ENCODE data around the gene DPH7. TPM values are rescaled to one million over a fixed set of nuclear protein-coding genes. Genes with fewer than 3 reads are reported as not detected.

Gene DPH7
- total and polyA plus RNA-seq, 10 donors, result 31.7 to 80.5 (median 41.2) TPM

DNA sequence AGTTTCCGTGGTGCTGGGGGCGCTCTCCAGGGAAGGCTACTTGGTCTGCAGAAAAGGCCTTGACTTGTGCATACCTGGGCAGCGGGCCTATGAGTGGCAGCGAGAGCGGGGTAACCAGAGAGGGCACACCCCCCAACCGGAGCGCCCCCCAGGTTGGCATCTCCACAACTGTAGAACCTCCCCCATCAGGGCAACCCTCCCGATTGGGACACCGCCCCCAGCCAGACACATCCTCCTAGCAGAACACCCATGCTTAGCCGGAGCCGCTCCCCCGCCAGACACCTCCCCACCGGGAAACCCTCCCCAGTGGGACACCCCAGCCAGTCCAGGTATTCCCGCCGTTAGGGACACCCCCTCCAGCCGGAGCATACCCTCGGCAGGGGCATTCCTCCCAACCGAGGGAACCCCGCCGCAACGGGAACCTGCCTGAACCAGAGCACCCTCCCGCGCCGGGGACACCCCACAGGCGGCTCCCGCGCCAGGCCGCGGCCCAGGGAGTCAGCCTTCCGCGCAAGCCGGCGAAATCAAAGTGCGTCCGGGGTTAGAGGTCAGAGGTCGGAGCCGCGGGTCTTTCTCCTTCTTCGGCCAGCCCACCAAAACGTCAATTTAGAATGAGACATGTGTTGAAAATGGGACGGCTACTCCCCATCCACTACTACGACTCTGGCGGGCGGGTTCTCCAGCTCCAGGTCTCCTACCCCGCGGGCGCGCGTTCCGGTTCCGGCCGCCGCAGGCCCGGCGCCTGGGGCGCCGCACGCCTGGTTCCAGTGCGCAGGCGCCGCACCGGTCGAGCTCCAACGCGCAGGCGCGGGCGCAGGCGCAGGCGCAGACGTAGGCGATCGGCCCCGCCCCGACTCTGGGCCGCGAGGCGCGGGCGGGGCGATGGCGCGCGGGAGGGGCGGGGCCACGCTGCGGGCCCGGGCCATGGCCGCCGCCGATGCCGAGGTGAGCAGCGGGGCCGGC is 39.7 kb upstream of the DPH7 start, which contains the start of gene EHMT1:
Gene EHMT1, plus strand, starts transcription at position 901 of the 963 bp plus-strand sequence. Its CDS starts 24 bp downstream, at position 925.
- intact Hi-C loops (cut with DNase I; ENCODE audit: low total_unique reads), result no loop called here
- WGBS, 5 donors, result 0 to 2% (median 1%) methylated on average over 35 to 94 of the region's 94 CpGs
- Histone ChIP-seq H3K27me3 (replicated peaks in 1 of 7) (no peaks in the 10 kb centered on the region), H3K36me3 (peaks cover 0 to 47% (median 25%) of the 10 kb centered on the region in 6 donors), H3K27ac (peak within 1 kb of the TSS; percentile 87 to 94 (median 92)), H3K4me1 (peaks cover 29 to 72% (median 58%) of the 10 kb centered on the region in 6 donors), H3K9me3 (no peaks in the 10 kb centered on the region), H3K4me3 (peak within 1 kb of the TSS; percentile 78 to 98 (median 94))
- peak; percentile 96 for DNase-seq
- TF ChIP-seq POLR2AphosphoS5 (IDR thresholded peaks at IDR 0.05) (peak; percentile 82 to 90 (median 83)), POLR2A (IDR thresholded peaks at IDR 0.05) (peak in 2 of 3 donors; percentile 36 to 44)
- TF ChIP-seq, protein P1, sequence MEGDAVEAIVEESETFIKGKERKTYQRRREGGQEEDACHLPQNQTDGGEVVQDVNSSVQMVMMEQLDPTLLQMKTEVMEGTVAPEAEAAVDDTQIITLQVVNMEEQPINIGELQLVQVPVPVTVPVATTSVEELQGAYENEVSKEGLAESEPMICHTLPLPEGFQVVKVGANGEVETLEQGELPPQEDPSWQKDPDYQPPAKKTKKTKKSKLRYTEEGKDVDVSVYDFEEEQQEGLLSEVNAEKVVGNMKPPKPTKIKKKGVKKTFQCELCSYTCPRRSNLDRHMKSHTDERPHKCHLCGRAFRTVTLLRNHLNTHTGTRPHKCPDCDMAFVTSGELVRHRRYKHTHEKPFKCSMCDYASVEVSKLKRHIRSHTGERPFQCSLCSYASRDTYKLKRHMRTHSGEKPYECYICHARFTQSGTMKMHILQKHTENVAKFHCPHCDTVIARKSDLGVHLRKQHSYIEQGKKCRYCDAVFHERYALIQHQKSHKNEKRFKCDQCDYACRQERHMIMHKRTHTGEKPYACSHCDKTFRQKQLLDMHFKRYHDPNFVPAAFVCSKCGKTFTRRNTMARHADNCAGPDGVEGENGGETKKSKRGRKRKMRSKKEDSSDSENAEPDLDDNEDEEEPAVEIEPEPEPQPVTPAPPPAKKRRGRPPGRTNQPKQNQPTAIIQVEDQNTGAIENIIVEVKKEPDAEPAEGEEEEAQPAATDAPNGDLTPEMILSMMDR (IDR thresholded peaks at IDR 0.05 in 8 of 11, conservative IDR thresholded peaks at IDR 0.05 in 3 of 11), result peak in 1 of 11 experiments; percentile 7

DNA sequence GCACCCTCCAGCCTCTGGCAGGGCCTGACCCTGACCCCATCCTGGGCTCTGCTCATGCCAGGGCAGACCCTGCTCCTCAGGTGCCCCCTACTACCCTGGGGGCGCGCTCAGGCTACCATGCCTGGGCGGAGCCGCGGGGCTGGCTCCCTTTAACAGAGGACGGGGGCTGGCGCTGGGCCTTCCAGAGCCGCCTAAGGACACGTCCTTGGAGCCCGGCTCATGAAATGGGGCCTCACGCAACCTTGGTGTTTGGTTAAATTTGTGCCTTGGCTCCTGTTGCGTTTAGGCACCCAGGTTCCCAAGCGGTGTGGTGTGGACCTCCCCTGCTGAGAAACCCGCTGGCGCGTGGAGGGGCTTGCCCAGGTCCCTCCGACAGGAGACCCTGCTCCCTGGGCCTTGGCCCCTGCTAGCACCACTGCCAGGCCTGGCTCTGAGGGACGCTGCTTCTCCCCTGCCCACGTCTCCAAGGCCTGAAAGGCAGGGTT is 36.7 kb upstream of the DPH7 start:
- peaks cover 0 to 52% (median 29%) of the 10 kb centered on the region in 6 donors for H3K36me3 ChIP-seq
- H3K9me3 ChIP-seq, result no peaks in the 10 kb centered on the region
- H3K4me1 ChIP-seq, result peaks cover 28 to 72% (median 59%) of the 10 kb centered on the region in 6 donors
- DNase-seq, result peak; percentile 76
- no peak overlapping the region for H3K27ac ChIP-seq
- H3K27me3 ChIP-seq (replicated peaks in 1 of 7), result no peaks in the 10 kb centered on the region
- no peak for TF ChIP-seq POLR2A (IDR thresholded peaks at IDR 0.05)
- peak in 1 of 3 donors; percentile 44 for TF ChIP-seq POLR2AphosphoS5 (IDR thresholded peaks at IDR 0.05)
- WGBS, 5 donors, result 90 to 98% (median 92%) methylated on average over 7 to 19 of the region's 19 CpGs
- intact Hi-C loops (cut with DNase I; ENCODE audit: low total_unique reads), result no loop called here
- no peak overlapping the region for H3K4me3 ChIP-seq

DNA sequence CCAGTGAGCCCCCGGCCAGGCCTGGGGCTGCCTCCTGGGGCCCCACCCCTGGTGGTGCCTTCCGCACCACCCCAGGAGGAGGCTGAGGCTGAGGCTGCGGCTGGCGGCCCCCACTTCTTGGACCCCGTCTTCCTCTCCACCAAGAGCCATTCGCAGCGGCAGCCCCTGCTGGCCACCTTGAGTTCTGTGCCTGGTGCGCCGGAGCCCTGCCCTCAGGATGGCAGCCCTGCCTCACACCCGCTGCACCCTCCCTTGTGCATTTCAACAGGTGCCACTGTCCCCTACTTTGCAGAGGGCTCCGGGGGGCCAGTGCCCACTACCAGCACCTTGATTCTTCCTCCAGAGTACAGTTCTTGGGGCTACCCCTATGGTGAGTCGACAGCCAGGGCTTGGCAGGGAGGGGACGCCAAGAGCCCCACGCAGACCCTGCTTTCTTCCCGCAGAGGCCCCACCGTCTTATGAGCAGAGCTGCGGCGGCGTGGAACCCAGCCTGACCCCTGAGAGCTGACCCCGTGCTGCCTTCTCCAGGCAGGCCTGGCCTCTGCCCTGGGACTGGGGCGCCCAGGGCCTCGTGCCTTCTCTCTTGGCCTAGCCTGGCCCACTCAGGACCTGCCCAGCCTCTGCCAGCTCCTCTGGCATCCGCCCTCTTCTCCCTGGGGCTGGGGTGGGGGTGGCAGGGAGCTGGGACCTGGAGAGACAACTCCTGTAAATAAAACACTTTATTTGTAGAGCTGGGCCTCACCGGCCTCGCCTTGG is 36.1 kb upstream of the DPH7 start:
- TF ChIP-seq POLR2AphosphoS5 (IDR thresholded peaks at IDR 0.05), result peak in 2 of 3 donors; percentile 8 to 19
- TF ChIP-seq, protein P1 (IDR thresholded peaks at IDR 0.05 in 8 of 11, conservative IDR thresholded peaks at IDR 0.05 in 3 of 11), result no peak
- Histone ChIP-seq H3K27ac (no peak overlapping the region), H3K27me3 (replicated peaks in 1 of 7) (no peaks in the 10 kb centered on the region), H3K4me3 (no peak overlapping the region), H3K9me3 (no peaks in the 10 kb centered on the region), H3K4me1 (peaks cover 22 to 72% (median 53%) of the 10 kb centered on the region in 6 donors), H3K36me3 (peaks cover 0 to 52% (median 29%) of the 10 kb centered on the region in 6 donors)
- intact Hi-C loops (cut with DNase I; ENCODE audit: low total_unique reads), result no loop called here
- 92 to 95% (median 93%) methylated on average over 13 to 25 of the region's 25 CpGs for WGBS, 5 donors
- DNase-seq, result peak; percentile 75

DNA sequence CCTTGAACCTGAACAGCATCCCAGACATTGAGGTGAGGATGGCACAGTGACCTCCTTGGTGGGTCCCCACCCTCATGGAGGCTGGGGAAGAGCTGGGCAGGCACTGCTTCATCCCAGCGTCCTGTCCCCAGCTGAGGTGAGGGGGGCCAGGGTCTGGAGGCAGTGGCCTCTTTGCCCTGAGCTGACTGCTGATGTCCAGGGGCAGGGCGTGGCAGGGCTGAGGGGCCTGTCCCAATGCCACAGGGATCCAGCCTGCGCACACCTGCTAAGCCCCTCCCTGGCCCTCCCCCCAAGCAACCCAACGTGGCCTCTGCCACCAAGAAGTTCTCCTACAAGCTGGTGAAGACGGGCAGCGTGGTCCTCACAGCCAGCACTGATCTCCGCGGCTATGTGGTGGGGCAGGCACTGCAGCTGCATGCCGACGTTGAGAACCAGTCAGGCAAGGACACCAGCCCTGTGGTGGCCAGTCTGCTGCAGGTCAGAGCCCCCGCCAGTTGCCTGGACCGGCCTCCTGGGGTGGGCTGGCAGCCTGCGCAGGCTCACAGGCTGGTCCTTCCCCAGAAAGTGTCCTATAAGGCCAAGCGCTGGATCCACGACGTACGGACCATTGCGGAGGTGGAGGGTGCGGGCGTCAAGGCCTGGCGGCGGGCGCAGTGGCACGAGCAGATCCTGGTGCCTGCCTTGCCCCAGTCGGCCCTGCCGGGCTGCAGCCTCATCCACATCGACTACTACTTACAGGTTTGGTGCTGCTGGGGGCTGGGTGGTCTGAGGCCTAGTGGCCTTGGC is 35.2 kb upstream of the DPH7 start:
- H3K27ac ChIP-seq, result no peak overlapping the region

More for the DNA sequence above, 35.2 kb upstream of the DPH7 start:
- no peaks in the 10 kb centered on the region for H3K27me3 ChIP-seq (replicated peaks in 1 of 7)
- peaks cover 20 to 75% (median 52%) of the 10 kb centered on the region in 6 donors for H3K4me1 ChIP-seq
- peaks cover 0 to 60% (median 29%) of the 10 kb centered on the region in 6 donors for H3K36me3 ChIP-seq
- H3K4me3 ChIP-seq, result no peak overlapping the region
- H3K9me3 ChIP-seq, result no peaks in the 10 kb centered on the region
- intact Hi-C loops (cut with DNase I; ENCODE audit: low total_unique reads), result no loop called here
- no peak for DNase-seq
- WGBS, 5 donors, result 81 to 96% (median 92%) methylated on average over 10 to 27 of the region's 27 CpGs
- TF ChIP-seq, protein P1 (IDR thresholded peaks at IDR 0.05 in 8 of 11, conservative IDR thresholded peaks at IDR 0.05 in 3 of 11), result no peak
- TF ChIP-seq POLR2AphosphoS5 (IDR thresholded peaks at IDR 0.05), result peak in 2 of 3 donors; percentile 23 to 53
- TF ChIP-seq POLR2A (IDR thresholded peaks at IDR 0.05), result no peak

All from spleen (tissue), 11 donors.